NCI-H2081 treated with DMSO at 0.1 percent for 48 hours (cell line): ENCODE measurements around the gene H2AZ2.
A peak's percentile ranks its signal among the peaks of the same experiment; 100 is the strongest.
"Not testable (repeated sequence)": the region's sequence is repeated elsewhere in the genome, so short reads cannot be mapped to it uniquely, and the experiment has no call there.

Experiments used
- DNase-seq: peaks from one replicate; lab custom pipeline; 2025; lab: John Stamatoyannopoulos, UW

Gene H2AZ2

GRCh38 chr7:44814919-44815318 is 33.0 kb downstream of the H2AZ2 start:
- DNase-seq: no peak

DNA sequence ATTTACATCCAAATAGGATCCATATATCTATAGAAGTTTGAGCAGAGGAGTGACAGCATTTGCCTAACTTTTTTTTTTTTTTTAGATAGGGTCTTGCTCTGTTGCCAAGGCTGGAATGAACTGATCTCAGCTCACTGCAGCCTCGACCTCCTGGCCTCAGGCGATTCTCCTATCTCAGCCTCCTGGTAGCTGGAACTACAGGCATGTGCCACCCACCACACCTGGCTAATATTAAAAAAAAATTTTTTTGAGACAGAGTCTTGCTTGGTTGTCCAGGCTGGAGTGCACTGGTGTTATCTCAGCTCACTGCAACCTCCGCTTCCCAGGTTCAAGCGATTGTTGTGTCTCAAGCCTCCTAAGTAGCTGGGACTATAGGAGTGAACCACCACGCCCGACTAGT is 36.3 kb downstream of the H2AZ2 start:
- DNase-seq: no peak

GRCh38 chr7:44811093-44811492 is 36.8 kb downstream of the H2AZ2 start:
- DNase-seq: no peak

GRCh38 chr7:44808914-44809393 is 38.9 kb downstream of the H2AZ2 start:
- DNase-seq: no peak

GRCh38 chr7:44805950-44806349 is 41.9 kb downstream of the H2AZ2 start:
- DNase-seq: no peak

GRCh38 chr7:44803828-44804519 is 43.9 kb downstream of the H2AZ2 start:
- DNase-seq: not testable (repeated sequence)

- no peak for DNase-seq
Measured at GRCh38 chr7:44802418-44803025, 45.4 kb downstream of the H2AZ2 start.

GRCh38 chr7:44801890-44802289 is 46.0 kb downstream of the H2AZ2 start:
- no peak for DNase-seq

GRCh38 chr7:44799939-44800338 is 47.9 kb downstream of the H2AZ2 start:
- DNase-seq: no peak

DNA sequence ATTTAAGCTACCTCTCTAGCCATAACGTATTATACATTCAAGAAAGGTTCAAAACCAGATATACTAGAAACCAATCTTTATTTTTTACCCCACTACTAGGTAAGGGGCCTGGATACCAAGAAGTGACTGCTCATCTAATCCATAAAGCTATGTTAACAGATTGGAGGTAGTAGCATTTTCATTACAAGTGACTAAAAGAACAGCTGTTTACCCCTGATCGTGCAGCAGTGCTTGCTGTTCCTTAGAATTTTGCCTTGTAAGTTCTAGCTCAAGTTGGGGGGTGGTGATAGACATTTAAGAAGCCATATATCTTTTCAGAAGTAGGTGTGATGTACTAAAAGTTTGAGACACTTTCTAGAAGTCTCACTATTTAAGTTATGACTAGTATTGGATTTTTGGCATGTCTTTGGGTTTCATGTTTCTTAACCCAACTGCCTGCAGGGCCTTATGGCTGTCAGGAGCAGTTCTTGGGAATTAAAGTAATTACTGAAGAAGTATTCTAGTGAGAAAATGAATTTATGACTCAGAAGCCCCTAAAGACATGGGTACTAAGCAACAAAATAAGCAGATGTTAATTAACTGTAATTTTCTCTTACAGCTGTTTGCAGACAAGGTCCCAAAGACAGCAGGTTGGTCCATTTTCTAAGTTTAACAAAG is 49.1 kb downstream of the H2AZ2 start:
- no peak for DNase-seq

DNA sequence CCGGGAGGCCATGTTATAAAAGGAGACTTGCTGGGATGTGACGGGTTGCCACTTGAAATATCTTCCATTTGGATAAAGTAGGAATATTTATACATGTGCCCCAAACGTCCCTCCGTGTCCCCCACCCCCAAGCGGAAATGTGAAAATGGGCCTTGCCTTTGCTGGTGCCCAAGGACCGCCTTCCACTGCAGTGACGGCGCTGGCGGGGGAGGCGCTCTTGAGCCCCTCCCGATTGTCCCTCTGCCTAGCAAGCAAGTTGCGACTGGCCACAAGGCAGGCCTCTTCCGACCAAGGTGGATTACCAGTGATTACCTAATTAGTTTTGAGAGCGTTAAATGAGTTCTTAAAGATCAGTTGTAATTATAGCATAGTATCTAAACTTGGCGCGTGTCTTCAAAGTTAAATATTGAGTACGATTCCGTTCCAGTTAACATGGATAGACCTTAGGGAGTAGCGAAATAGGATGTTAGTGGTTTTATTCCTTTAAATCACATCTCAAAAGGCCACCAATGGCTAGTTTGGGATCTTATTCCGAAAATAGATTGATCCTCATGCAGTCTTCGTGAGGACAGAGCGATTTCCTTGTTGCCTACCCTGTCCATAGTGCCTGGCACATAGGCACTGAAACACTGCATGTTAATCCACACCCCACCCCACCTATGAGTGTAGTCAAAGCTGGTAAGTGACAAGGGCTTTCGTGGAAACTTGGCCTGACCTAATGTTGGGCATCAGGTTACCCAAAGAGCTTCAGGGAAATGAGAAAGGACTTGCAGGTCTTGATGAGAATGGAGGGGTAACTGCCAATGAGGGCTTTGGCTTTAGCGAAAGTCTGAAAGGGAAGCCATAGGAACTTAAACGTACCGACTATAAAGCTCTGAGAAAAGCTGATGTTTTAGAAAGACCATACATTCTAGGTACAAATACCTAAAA is 50.3 kb downstream of the H2AZ2 start:
- DNase-seq: peak; percentile 69

- peak; percentile 93 for DNase-seq
Measured at GRCh38 chr7:44796504-44797328, 51.2 kb downstream of the H2AZ2 start, which contains the start of gene PPIA. PPIA (plus strand) TSS chr7:44796681; CDS start chr7:44796725, 44 bp downstream.

DNA sequence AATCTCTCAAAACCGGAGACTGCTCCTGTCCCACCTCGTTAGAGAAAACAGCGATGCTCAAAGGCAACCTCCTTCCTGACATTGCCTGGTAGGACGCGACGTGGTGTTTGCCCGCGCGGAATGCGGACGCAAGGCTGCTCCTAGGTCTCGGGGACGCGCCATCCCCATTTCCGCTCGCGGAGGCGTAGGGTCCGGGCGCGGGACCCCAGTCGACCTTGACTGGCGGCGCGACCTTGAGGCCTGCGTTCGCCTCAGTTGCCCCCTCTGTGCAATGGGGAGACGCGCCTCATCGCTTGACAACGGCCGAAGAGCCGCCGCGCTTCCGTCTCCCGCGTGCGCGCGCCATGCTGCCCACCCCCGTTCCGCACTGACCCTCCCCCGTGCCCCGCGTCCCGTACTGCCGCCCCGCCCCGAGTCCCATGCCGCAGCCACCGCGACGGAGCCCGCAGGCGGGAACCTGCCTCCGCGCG is 51.8 kb downstream of the H2AZ2 start:
- DNase-seq: peak; percentile 41

DNA sequence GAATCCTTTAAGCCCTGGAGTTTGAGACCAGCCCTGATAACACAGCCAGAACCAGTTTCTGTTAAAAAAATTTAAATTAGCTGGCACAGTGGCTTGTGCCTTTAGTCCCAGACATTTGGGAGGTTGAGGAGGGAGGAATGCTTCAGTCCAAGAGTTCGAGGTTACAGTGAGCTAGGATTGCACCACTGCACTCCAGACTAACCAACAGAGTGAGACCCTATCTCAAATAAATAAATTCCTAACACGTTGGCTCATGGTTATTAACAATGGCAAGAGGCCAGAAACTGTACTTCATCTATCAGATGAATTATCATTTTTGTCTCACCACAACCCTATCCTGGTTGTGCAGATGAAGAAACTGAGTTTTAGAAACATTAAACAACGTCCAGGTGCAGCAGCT is 53.6 kb downstream of the H2AZ2 start:
- no peak for DNase-seq

- no peak for DNase-seq
Measured at GRCh38 chr7:44793919-44794318, 54.0 kb downstream of the H2AZ2 start.

GRCh38 chr7:44791278-44792219 is 56.3 kb downstream of the H2AZ2 start:
- no peak for DNase-seq

GRCh38 chr7:44789990-44790389 is 57.9 kb downstream of the H2AZ2 start:
- DNase-seq: no peak

GRCh38 chr7:44787762-44788161 is 60.1 kb downstream of the H2AZ2 start:
- DNase-seq: no peak

GRCh38 chr7:44787041-44787440 is 60.8 kb downstream of the H2AZ2 start:
- DNase-seq: no peak

DNA sequence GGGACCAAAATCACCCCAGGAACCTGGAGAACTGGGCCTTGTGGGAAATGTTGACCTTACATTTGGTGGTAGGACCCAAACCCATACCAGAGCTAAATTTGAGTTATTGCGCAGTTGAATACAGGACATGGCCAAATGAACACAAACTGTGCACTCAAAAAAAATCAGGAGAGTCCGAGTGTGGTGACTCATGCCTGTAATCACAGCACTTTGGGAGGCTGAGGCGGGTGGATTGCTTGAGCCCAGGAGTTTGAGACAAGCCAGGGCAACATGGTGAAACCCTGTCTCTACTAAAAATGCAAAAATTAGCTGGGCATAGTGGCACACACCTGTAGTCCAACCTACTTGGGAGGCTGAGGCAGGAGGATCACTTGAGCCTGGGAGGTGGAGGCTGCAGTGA is 62.7 kb downstream of the H2AZ2 start:
- DNase-seq: not testable (repeated sequence)
